Subcutaneous abdominal adipose tissue (tissue), 5 donors: ENCODE data around the gene RASIP1.
A peak's percentile ranks its signal among the peaks of the same experiment; 100 is the strongest.
"Not testable (repeated sequence)": the region's sequence is repeated elsewhere in the genome, so short reads cannot be mapped to it uniquely, and the experiment has no call there.

Experiments
- H3K27ac ChIP-seq: one replicate; pipeline ENCODE4 v1.7.0; 2013; ENCODE audit warnings: low read depth, mild to moderate bottlenecking, inconsistent platforms, low read length, moderate library complexity
- H3K27me3 ChIP-seq, 5 donors: one replicate each; pipeline ENCODE4 v1.7.0; 2013; ENCODE audit warnings: low read length in 5 of 5, inconsistent platforms in 1 of 5; ENCODE audit not compliant: control insufficient read depth in 5 of 5, insufficient read depth in 4 of 5
- H3K36me3 ChIP-seq, 5 donors: one replicate each; pipeline ENCODE4 v1.7.0; 2013; ENCODE audit warnings: low read length in 5 of 5; ENCODE audit not compliant: control insufficient read depth in 5 of 5, insufficient read depth in 5 of 5
- H3K4me1 ChIP-seq, 5 donors: one replicate each; pipeline ENCODE4 v1.7.0; 2013; ENCODE audit warnings: low read length in 5 of 5, mild to moderate bottlenecking in 3 of 5, moderate library complexity in 1 of 5; ENCODE audit not compliant: control insufficient read depth in 5 of 5, insufficient read depth in 5 of 5
- H3K4me3 ChIP-seq, 5 donors: one replicate each; pipeline ENCODE4 v1.7.0; 2013; ENCODE audit warnings: low read length in 5 of 5, low read depth in 1 of 5
- H3K9ac ChIP-seq, 5 donors: one replicate each; pipeline ENCODE4 v1.7.0; 2013; ENCODE audit warnings: low read length in 5 of 5, mild to moderate bottlenecking in 4 of 5, moderate library complexity in 3 of 5
- H3K9me3 ChIP-seq, 5 donors: one replicate each; pipeline ENCODE4 v1.7.0; 2013; ENCODE audit warnings: low read length in 5 of 5; ENCODE audit not compliant: control insufficient read depth in 5 of 5
- donor health status: healthy.
- donor health status: healthy.
- donor health status: healthy.
- donor health status: healthy.
- donor health status: healthy.

Gene RASIP1

DNA sequence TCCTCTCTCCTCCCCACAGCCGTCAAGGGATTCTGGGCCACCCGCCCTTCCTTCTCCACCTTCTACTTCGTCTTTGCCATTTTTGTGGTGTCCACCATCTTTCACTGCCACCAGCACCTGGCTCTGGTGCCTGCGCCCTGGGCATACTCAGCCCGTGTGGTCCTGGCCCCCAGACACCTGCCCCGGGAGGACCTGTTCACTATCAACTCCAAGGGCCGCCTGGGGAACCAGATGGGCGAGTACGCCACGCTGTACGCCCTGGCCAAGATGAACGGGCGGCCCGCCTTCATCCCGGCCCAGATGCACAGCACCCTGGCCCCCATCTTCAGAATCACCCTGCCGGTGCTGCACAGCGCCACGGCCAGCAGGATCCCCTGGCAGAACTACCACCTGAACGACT, 60.4 kb downstream of the RASIP1 start:
- H3K4me3 ChIP-seq, H3K36me3 ChIP-seq, H3K27ac ChIP-seq, H3K9me3 ChIP-seq, H3K9ac ChIP-seq, H3K27me3 ChIP-seq: not testable (repeated sequence)
- peaks cover 1 to 13% (median 6%) of the 10 kb centered on the region in 5 donors for H3K4me1 ChIP-seq

DNA sequence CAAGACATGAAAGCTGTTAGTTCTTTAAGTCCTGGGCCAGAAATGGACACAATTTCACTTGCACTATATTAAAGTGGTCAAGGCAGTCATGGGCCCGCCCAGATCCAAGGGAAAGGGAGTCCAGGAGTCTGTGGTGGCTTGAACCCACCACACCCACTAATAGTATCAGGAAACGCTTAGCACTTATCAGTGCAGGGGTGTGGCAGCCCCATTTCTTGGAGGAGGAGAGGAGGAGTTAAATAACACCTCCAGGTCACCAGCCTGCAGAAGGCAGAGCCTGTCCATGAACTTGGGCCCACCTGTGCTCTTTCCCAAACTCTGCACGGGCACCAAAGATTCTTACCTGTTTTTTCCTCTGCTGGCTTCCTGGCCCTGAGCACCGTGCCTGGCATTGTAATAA, 62.2 kb downstream of the RASIP1 start:
- Histone ChIP-seq H3K9me3 (no peaks in the 10 kb centered on the region), H3K36me3 (no peaks in the 10 kb centered on the region), H3K9ac (no peak overlapping the region), H3K27me3 (no peaks in the 10 kb centered on the region), H3K4me3 (no peak overlapping the region), H3K27ac (no peak overlapping the region), H3K4me1 (peaks cover 1 to 10% (median 7%) of the 10 kb centered on the region in 5 donors)

DNA sequence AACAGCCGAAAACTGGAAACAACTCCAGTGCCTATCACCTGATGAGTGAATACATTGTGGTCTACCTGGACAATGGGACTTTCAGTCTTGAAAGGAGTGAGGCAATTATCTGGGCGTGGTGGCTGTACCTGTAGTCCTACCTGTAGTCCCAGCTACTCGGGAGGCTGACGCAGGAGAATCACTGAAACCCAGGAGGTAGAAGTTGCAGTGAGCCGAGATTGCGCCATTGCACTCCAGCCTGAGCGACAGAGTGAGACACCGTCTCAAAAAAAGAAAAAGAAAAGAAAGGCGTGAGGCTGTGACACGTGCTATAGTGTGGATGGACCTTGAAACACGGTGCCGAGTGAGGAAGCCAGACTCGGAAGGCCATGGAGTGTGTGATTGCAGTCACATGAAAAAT, 63.5 kb downstream of the RASIP1 start:
- H3K9me3 ChIP-seq: no peaks in the 10 kb centered on the region
- no peaks in the 10 kb centered on the region for H3K36me3 ChIP-seq
- peaks cover 1 to 10% (median 7%) of the 10 kb centered on the region in 5 donors for H3K4me1 ChIP-seq
- H3K27me3 ChIP-seq: peaks cover 0 to 2% (median 0%) of the 10 kb centered on the region in 5 donors
- H3K27ac ChIP-seq: no peak overlapping the region
- H3K9ac ChIP-seq: no peak overlapping the region
- no peak overlapping the region for H3K4me3 ChIP-seq

DNA sequence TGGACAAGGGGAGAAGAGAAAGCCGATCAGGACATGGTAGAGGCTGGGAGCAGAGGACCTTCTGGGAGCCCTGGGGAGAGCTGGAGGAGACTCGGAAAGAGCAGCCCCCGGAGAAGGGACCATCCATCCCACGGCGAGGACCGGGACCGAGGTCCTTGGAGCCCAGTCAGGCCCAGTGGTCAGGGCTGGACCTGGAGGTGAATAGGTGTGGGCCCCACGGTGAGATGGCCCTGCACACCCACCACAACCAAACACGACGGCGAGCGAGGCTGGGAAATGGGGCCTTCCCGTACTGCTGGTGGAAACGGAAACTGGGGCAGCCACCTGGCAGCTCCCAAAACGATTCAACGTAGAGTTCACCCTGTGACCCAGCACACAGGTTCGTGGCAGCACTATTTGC, 63.9 kb downstream of the RASIP1 start:
- H3K27ac ChIP-seq: no peak overlapping the region
- peaks cover 0 to 2% (median 0%) of the 10 kb centered on the region in 5 donors for H3K27me3 ChIP-seq
- H3K9ac ChIP-seq: peak overlapping the region in 1 of 5 donors; percentile 23
- no peaks in the 10 kb centered on the region for H3K36me3 ChIP-seq
- H3K4me3 ChIP-seq: no peak overlapping the region
- H3K9me3 ChIP-seq: no peaks in the 10 kb centered on the region
- peaks cover 1 to 10% (median 7%) of the 10 kb centered on the region in 5 donors for H3K4me1 ChIP-seq

DNA sequence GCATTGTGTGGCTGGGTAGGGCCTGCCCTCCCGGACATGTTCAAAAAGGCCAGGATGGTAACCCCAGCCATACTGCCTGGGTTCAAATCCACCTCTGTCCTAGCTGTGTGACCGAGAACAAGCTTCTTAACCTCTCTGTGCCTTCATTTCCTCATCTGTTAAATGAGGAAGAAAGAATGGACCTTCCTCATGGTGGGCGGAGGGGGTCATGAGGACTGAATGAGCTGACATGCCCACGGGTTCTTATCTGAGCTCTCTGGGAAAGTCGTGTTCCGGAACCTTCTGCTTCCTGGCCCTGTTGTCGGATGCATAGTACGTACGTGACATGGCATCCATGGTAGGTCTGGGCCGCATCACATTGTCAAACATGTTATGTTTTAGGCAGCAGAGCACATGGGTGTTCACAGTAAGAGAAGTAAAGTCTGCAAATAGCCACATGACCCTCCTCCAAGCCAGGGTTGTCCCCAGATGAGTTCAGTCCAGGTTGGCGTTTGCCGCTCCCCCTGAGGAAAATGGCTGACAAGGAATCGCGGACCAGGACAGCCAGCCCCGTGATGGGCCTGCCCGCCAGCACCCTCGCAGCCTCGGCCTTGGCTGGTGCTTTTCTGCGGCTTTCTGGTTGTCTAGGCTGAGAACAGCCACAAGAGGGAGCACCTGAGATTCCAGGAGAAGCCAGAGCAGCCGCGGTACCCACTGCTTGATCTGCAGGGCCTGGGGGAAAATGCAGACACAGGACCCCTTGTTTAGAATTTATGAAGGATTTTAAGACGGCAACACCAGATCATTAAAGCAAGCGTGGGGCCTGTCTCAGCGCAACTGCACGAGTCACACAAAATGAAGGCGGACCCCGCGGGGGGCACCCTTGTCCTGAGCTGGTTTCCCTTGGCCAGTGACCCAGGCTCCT, 65.2 kb downstream of the RASIP1 start:
- H3K9ac ChIP-seq: no peak overlapping the region

DNA sequence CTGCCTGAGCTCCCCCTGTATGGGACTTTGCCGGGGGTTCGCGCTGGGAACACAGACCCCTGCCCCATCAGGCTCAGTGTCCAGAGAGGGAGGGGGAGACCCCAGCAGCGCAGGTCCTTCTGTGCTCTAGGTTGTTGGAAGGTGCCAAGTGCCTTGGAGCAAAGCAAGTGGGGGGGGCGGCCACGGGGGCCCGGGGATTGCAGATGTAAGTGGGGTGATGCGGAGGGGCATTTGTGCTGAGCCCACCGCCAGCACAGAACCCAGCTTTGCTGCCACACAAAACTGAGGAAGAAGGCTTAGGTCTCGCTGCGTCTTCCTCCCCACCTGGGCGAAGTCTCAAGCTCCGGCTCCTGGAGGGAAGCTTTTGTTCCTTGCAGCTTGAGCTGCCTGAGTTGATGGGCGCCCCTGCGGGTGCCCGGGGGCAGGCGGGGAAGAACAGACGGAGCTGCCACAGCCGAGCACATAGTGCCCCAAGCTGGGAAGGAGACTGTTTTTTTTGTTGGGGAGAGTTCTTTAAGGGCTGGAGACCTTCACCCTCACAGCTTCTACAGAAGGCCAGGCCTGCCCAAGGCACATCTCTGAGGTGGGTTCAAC, 66.1 kb downstream of the RASIP1 start:
- H3K9ac ChIP-seq: no peak overlapping the region
- H3K4me3 ChIP-seq: no peak overlapping the region
- H3K27ac ChIP-seq: no peak overlapping the region
- H3K4me1 ChIP-seq: peaks cover 1 to 10% (median 7%) of the 10 kb centered on the region in 5 donors
- peaks cover 0 to 2% (median 0%) of the 10 kb centered on the region in 5 donors for H3K27me3 ChIP-seq
- H3K9me3 ChIP-seq: no peaks in the 10 kb centered on the region
- no peaks in the 10 kb centered on the region for H3K36me3 ChIP-seq

More for the DNA sequence above, 65.2 kb downstream of the RASIP1 start:
- Histone ChIP-seq H3K27ac (no peak overlapping the region), H3K27me3 (peaks cover 0 to 2% (median 0%) of the 10 kb centered on the region in 5 donors), H3K4me3 (peak overlapping the region in 1 of 5 donors; percentile 32), H3K4me1 (peaks cover 1 to 10% (median 7%) of the 10 kb centered on the region in 5 donors), H3K36me3 (no peaks in the 10 kb centered on the region), H3K9me3 (no peaks in the 10 kb centered on the region)

DNA sequence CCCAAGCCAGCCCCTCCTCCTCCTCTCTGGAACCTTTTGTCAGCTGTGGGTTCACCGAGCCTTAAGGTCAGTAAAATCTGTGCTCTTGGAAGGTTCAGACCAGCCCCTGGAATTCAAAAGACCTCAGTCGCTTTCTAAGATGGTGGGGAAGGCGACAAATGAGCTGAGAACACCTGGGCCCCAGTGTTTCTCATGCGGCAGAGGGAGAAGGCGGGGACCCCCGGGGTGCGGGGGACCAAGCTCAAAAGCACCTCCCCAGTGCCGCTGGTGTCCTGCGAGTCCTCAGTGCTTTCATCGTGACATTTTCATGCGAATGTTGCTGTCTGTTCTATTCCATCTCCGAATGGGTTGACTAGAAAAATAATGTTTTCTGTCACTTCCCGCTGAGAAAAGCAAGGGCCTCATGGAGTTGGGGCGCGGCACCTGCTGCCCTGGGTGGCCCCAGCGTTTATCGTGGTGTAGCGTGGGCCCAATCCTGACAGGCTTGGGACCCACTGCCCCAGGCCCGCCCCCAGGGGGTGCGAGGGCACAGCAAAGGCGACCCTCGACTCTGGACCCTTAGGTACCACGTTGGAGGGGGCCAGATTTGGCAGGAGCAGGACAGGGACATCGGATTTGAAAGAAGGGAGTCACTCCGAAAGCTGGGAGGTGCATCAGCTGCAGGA, 66.8 kb downstream of the RASIP1 start:
- H3K9ac ChIP-seq: no peak overlapping the region
- H3K4me1 ChIP-seq: peaks cover 1 to 10% (median 7%) of the 10 kb centered on the region in 5 donors
- no peaks in the 10 kb centered on the region for H3K36me3 ChIP-seq

DNA sequence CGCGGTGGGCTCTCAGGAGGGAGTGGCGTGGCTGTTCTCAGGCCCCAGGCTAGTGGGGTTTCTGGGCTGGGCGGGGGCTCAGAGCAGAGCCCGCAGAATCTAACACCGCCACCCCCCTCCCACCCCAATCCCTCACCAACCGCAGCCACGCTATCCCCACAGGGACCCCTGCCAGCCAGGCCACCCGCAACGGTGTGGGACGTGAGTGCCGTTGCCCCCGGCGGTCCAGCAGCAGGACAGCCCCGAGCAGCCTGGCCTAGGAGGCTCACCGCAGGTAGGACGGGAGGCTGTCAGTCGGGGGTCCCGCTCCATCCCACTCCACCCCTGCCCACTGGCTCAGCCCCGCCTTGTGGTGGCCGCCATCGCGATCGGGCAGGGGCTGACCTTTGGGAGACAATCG, 67.4 kb downstream of the RASIP1 start, which contains the start of gene NTN5:
Gene NTN5, minus strand, starts transcription at position 24 of the 400 bp plus-strand sequence. CDS start 2,031 bp downstream, outside the sequence.
- Histone ChIP-seq H3K4me3 (no peak within 1 kb of the TSS), H3K36me3 (no peaks in the 10 kb centered on the region), H3K9me3 (no peaks in the 10 kb centered on the region), H3K27ac (no peak within 1 kb of the TSS), H3K27me3 (peaks cover 0 to 2% (median 0%) of the 10 kb centered on the region in 5 donors), H3K9ac (no peak within 1 kb of the TSS), H3K4me1 (peaks cover 1 to 10% (median 7%) of the 10 kb centered on the region in 5 donors)

More for the DNA sequence above, 66.8 kb downstream of the RASIP1 start:
- Histone ChIP-seq H3K4me3 (no peak overlapping the region), H3K27ac (no peak overlapping the region), H3K27me3 (peaks cover 0 to 2% (median 0%) of the 10 kb centered on the region in 5 donors), H3K9me3 (no peaks in the 10 kb centered on the region)

DNA sequence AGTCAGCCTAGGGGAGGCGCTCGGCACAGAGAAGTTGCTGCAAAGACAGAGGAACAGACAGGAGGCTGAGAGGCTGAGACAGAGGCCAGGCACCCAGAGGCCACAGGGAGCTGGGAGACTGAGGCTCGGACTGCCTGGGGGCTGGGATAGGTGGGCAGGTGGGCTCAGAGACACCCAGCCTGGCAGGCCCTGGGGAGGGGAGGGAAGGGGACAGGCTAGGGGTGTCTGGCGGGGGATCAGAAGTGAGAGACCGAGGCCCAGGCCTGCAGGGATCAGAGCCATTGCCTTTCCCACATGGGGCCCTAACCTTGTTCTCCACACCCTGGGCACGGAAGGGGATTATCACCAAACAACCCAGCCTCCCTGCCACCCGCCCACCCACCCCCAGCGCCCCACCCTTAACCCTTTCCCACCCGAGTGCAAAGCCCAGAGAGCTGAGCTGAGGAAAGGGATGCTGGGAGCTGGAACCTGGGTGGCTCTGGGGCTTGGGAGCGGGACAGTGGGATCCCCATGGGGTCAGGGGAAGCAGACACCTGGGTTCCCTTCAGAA, 68.9 kb downstream of the RASIP1 start:
- Histone ChIP-seq H3K9ac (no peak overlapping the region), H3K36me3 (no peaks in the 10 kb centered on the region), H3K27me3 (peaks cover 0 to 2% (median 0%) of the 10 kb centered on the region in 5 donors), H3K27ac (no peak overlapping the region), H3K4me1 (peaks cover 1 to 10% (median 7%) of the 10 kb centered on the region in 5 donors), H3K4me3 (no peak overlapping the region), H3K9me3 (no peaks in the 10 kb centered on the region)
